ENCODE measurements around the gene LBP. TPM values are rescaled to one million over a fixed set of nuclear protein-coding genes. Genes with fewer than 3 reads are reported as not detected.

LBP gene
- total RNA-seq, 1 experiment from 2014 or later = 0.37 TPM

DNA sequence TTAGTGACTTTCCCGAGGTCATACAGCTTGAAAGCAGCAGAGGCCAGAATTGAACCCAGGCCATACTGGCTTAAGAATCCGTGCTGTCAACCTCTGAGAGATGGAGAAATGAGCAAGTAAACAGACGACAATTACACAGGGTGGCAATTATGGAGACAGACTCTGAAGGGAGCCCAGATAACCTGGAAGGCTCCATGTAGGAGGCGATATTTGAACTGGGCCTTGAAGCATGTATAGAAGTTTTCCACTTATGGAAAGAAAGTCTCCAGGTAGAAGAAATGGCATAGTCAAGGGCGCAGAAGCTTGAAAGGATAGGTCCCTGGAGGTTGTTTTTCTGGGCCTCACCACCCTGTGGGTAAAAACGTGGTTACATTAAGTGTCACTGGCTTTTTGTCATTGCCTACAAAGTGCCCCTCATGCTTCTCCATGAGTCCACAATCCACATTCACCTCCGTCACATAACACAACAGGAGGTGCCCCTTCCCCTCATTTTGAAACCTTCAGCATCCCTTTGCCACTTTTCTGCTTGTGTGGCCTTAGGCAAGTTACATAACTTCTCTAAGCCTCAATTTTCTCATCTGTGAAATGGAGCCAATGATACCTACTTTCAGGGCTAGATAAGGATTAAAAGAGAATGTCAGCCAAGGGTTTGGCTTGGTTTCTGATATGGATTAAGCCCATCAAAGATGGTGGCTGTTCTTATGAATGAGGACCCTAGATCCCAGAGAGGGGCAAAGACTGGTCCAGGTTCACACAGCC lies 48.2 kb upstream of the LBP start (continued):
- TF ChIP-seq FOXK1 (CRISPR knock-in tag; IDR thresholded peaks at IDR 0.05) = no peak
- TF ChIP-seq, protein P1, sequence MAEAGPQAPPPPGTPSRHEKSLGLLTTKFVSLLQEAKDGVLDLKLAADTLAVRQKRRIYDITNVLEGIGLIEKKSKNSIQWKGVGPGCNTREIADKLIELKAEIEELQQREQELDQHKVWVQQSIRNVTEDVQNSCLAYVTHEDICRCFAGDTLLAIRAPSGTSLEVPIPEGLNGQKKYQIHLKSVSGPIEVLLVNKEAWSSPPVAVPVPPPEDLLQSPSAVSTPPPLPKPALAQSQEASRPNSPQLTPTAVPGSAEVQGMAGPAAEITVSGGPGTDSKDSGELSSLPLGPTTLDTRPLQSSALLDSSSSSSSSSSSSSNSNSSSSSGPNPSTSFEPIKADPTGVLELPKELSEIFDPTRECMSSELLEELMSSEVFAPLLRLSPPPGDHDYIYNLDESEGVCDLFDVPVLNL (CRISPR knock-in tag; IDR thresholded peaks at IDR 0.05; ENCODE audit: borderline replicate concordance, low read depth) = no peak
- TF ChIP-seq ZNF121 (CRISPR knock-in tag; IDR thresholded peaks at IDR 0.05) = no peak
- TF ChIP-seq, protein P2, sequence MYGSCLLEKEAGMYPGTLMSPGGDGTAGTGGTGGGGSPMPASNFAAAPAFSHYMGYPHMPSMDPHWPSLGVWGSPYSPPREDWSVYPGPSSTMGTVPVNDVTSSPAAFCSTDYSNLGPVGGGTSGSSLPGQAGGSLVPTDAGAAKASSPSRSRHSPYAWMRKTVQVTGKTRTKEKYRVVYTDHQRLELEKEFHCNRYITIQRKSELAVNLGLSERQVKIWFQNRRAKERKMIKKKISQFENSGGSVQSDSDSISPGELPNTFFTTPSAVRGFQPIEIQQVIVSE (CRISPR knock-in tag; IDR thresholded peaks at IDR 0.05; ENCODE audit: borderline replicate concordance) = no peak
- TF ChIP-seq ZNF219 (CRISPR knock-in tag; IDR thresholded peaks at IDR 0.05; ENCODE audit: borderline replicate concordance) = no peak
- no peak for TF ChIP-seq RELA (CRISPR knock-in tag; IDR thresholded peaks at IDR 0.05; ENCODE audit: borderline replicate concordance)
- TF ChIP-seq NFATC4 (CRISPR knock-in tag; IDR thresholded peaks at IDR 0.05) = no peak
- no peak for TF ChIP-seq SOX15 (CRISPR knock-in tag; IDR thresholded peaks at IDR 0.05)

DNA sequence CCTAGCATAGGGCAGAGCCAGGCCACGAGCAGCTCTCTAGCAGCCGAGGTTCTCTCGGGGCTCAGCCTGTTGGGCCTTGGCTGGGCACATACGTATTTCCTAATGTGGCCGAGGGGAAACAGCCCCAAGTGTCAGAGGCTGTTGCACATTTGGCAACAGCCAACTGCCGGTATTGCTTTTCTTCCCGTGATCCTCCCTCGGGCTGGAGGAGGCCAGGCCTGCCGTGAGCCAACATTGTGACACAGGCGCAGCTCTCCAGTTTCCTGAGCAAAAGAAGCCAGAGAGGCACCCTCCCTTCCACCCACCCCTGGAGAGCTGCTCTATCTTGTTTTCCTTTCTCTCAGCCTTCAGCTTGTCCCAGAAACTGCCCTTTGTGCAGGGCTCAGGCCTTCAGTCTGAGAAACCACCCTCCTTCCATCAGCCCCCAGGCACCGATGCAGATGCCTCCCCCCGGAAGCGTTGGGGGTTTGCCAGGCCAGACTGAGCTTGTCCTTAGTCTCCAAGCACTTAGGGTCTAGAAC lies 47.5 kb upstream of the LBP start:
- CTCF ChIA-PET = interaction anchor here (0.7 to 2.5 kb wide), 5 partner anchors 23 to 407 kb away, joined by 3 to 13 read pairs (median 4); no protein-coding TSS in a partner anchor
- POLR2A ChIA-PET = no interaction called here
- no peak overlapping the region for H3K4me3 Mint-ChIP-seq
- peak overlapping the region; percentile 84; the same call in 1 of the 2 replicates for H3K27ac Mint-ChIP-seq
- ATAC-seq (no peak), DNase-seq (ENCODE audit: low spot score) (no peak)
- peaks cover 13% of the 10 kb centered on the region for H3K4me1 Mint-ChIP-seq
- no peaks in the 10 kb centered on the region for H3K9me3 Mint-ChIP-seq
- no peaks in the 10 kb centered on the region for H3K27me3 Mint-ChIP-seq (ENCODE audit: low read depth)
- TF ChIP-seq, protein P3, sequence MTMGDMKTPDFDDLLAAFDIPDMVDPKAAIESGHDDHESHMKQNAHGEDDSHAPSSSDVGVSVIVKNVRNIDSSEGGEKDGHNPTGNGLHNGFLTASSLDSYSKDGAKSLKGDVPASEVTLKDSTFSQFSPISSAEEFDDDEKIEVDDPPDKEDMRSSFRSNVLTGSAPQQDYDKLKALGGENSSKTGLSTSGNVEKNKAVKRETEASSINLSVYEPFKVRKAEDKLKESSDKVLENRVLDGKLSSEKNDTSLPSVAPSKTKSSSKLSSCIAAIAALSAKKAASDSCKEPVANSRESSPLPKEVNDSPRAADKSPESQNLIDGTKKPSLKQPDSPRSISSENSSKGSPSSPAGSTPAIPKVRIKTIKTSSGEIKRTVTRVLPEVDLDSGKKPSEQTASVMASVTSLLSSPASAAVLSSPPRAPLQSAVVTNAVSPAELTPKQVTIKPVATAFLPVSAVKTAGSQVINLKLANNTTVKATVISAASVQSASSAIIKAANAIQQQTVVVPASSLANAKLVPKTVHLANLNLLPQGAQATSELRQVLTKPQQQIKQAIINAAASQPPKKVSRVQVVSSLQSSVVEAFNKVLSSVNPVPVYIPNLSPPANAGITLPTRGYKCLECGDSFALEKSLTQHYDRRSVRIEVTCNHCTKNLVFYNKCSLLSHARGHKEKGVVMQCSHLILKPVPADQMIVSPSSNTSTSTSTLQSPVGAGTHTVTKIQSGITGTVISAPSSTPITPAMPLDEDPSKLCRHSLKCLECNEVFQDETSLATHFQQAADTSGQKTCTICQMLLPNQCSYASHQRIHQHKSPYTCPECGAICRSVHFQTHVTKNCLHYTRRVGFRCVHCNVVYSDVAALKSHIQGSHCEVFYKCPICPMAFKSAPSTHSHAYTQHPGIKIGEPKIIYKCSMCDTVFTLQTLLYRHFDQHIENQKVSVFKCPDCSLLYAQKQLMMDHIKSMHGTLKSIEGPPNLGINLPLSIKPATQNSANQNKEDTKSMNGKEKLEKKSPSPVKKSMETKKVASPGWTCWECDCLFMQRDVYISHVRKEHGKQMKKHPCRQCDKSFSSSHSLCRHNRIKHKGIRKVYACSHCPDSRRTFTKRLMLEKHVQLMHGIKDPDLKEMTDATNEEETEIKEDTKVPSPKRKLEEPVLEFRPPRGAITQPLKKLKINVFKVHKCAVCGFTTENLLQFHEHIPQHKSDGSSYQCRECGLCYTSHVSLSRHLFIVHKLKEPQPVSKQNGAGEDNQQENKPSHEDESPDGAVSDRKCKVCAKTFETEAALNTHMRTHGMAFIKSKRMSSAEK (CRISPR knock-in tag; IDR thresholded peaks at IDR 0.05; ENCODE audit: borderline replicate concordance) = no peak
- TF ChIP-seq ZNF263 (CRISPR knock-in tag; IDR thresholded peaks at IDR 0.05; ENCODE audit: low read depth) = no peak
- no peaks in the 10 kb centered on the region for H3K36me3 Mint-ChIP-seq

DNA sequence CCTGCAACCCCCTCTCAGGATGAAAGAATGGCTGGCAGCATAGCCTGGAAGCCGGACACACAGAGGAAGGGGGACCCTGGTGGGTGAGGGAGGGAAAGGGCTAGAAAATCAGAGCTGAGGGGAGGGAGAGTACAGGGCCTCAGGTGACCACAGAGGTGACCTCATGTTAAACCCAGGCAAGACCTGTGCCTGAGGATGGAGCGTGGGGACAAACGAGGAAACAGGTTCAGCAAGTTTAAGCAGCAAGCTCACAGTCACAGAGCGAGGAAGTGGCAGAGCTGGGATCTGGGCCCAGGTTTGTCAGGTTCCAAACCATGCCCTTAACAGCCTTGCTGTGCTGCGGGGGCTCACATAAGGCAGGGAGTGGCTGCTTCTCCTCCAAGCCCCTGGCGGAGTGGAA lies 46.3 kb upstream of the LBP start:
- Mint-ChIP-seq H3K4me3 (no peak overlapping the region), H3K27me3 (ENCODE audit: low read depth) (no peaks in the 10 kb centered on the region), H3K9me3 (no peaks in the 10 kb centered on the region), H3K27ac (no peak overlapping the region), H3K36me3 (no peaks in the 10 kb centered on the region), H3K4me1 (peaks cover 11% of the 10 kb centered on the region)
- POLR2A ChIA-PET = interaction anchor here (0.6 kb wide), 1 partner anchor 13 kb away, joined by 3 read pairs; no protein-coding TSS in a partner anchor
- CTCF ChIA-PET = interaction anchor here (0.6 to 2.5 kb wide), 12 partner anchors 8 to 242 kb away, joined by 3 to 13 read pairs (median 5); no protein-coding TSS in a partner anchor
- TF ChIP-seq, protein P4, sequence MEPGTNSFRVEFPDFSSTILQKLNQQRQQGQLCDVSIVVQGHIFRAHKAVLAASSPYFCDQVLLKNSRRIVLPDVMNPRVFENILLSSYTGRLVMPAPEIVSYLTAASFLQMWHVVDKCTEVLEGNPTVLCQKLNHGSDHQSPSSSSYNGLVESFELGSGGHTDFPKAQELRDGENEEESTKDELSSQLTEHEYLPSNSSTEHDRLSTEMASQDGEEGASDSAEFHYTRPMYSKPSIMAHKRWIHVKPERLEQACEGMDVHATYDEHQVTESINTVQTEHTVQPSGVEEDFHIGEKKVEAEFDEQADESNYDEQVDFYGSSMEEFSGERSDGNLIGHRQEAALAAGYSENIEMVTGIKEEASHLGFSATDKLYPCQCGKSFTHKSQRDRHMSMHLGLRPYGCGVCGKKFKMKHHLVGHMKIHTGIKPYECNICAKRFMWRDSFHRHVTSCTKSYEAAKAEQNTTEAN (CRISPR knock-in tag; IDR thresholded peaks at IDR 0.05) = no peak
- TF ChIP-seq TP53 (CRISPR knock-in tag; IDR thresholded peaks at IDR 0.05) = no peak
- 0 out of 2 replicates have a peak, but pooled peaks have one; percentile 23 for TF ChIP-seq FOXP1 (CRISPR knock-in tag; IDR thresholded peaks at IDR 0.05; ENCODE audit: borderline replicate concordance)
- TF ChIP-seq ZNF121 (CRISPR knock-in tag; IDR thresholded peaks at IDR 0.05) = no peak
- TF ChIP-seq, protein P5, sequence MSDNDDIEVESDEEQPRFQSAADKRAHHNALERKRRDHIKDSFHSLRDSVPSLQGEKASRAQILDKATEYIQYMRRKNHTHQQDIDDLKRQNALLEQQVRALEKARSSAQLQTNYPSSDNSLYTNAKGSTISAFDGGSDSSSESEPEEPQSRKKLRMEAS (CRISPR knock-in tag; IDR thresholded peaks at IDR 0.05) = peak; percentile 46; the same call in 1 of the 2 replicates
- TF ChIP-seq PRRX2 (CRISPR knock-in tag; IDR thresholded peaks at IDR 0.05) = no peak
- TF ChIP-seq, protein P6, sequence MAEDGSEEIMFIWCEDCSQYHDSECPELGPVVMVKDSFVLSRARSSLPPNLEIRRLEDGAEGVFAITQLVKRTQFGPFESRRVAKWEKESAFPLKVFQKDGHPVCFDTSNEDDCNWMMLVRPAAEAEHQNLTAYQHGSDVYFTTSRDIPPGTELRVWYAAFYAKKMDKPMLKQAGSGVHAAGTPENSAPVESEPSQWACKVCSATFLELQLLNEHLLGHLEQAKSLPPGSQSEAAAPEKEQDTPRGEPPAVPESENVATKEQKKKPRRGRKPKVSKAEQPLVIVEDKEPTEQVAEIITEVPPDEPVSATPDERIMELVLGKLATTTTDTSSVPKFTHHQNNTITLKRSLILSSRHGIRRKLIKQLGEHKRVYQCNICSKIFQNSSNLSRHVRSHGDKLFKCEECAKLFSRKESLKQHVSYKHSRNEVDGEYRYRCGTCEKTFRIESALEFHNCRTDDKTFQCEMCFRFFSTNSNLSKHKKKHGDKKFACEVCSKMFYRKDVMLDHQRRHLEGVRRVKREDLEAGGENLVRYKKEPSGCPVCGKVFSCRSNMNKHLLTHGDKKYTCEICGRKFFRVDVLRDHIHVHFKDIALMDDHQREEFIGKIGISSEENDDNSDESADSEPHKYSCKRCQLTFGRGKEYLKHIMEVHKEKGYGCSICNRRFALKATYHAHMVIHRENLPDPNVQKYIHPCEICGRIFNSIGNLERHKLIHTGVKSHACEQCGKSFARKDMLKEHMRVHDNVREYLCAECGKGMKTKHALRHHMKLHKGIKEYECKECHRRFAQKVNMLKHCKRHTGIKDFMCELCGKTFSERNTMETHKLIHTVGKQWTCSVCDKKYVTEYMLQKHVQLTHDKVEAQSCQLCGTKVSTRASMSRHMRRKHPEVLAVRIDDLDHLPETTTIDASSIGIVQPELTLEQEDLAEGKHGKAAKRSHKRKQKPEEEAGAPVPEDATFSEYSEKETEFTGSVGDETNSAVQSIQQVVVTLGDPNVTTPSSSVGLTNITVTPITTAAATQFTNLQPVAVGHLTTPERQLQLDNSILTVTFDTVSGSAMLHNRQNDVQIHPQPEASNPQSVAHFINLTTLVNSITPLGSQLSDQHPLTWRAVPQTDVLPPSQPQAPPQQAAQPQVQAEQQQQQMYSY (CRISPR knock-in tag; IDR thresholded peaks at IDR 0.05) = peak; percentile 47
- no peak for TF ChIP-seq ZNF423 (CRISPR knock-in tag; IDR thresholded peaks at IDR 0.05)
- no peak for TF ChIP-seq HMGA2 (CRISPR knock-in tag; IDR thresholded peaks at IDR 0.05)
- no peak for TF ChIP-seq ZBTB21 (CRISPR knock-in tag; IDR thresholded peaks at IDR 0.05; ENCODE audit: borderline replicate concordance)
- ATAC-seq (peak; percentile 67), DNase-seq (ENCODE audit: low spot score) (no peak)

Measured in WTC11 (cell line).